Esophagus muscularis mucosa (tissue), 4 donors: Measurements from ENCODE around the gene CCT3.

Experiments
- EP300 ChIP-seq: sonication (generic); formaldehyde crosslinking; IDR thresholded peaks from one replicate; pipeline ENCODE4 v1.6.1; 2017; ENCODE audit warnings: antibody characterized with exemption
- POLR2A ChIP-seq: fragments of 450-650 bp; IDR thresholded peaks from one replicate; pipeline ENCODE4 v1.6.1; 2017; ENCODE audit warnings: antibody characterized with exemption, moderate library complexity, mild to moderate bottlenecking, low read depth
- POLR2AphosphoS5 ChIP-seq, 2 donors: sonication (generic); formaldehyde crosslinking; IDR thresholded peaks; one replicate each; pipeline ENCODE4 v1.6.1; 2017; ENCODE audit warnings: antibody characterized with exemption in 2 of 2
- TF ChIP-seq, protein P1 (sequence below), 3 experiments: fragments of 200-600 bp in 2 of 3; fragments of 450-650 bp in 1 of 3; sonication (generic) in 2 of 3; IDR thresholded peaks; one replicate each; pipeline ENCODE4 v1.5.1; 2017 to 2019; ENCODE audit warnings: antibody characterized with exemption in 3 of 3, mild to moderate bottlenecking in 2 of 3, moderate library complexity in 1 of 3

DNA sequence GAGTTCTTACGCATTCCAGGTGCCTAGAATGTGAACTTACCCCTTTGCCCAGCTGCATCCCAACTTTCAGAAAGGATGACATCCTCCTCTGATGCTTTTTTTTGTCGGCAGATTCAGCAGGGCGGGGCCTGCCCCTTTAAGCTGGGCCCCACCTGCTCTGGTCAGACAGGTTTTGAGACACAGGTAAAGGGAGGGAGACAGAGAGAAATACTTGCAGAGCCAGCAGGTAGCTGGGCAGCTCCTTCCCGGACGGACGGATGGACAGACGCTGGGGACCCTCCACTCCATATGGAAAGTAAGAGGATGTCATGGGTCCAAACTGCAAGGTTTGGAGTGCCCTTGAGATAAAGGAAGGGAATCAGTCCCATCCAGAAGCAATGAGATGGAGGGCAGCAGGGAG is 54.0 kb downstream of the CCT3 start, which contains the start of gene TMEM79:
- TF ChIP-seq, protein P1, sequence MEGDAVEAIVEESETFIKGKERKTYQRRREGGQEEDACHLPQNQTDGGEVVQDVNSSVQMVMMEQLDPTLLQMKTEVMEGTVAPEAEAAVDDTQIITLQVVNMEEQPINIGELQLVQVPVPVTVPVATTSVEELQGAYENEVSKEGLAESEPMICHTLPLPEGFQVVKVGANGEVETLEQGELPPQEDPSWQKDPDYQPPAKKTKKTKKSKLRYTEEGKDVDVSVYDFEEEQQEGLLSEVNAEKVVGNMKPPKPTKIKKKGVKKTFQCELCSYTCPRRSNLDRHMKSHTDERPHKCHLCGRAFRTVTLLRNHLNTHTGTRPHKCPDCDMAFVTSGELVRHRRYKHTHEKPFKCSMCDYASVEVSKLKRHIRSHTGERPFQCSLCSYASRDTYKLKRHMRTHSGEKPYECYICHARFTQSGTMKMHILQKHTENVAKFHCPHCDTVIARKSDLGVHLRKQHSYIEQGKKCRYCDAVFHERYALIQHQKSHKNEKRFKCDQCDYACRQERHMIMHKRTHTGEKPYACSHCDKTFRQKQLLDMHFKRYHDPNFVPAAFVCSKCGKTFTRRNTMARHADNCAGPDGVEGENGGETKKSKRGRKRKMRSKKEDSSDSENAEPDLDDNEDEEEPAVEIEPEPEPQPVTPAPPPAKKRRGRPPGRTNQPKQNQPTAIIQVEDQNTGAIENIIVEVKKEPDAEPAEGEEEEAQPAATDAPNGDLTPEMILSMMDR (IDR thresholded peaks at IDR 0.05) = no peak
- no peak for TF ChIP-seq POLR2A
- no peak for TF ChIP-seq EP300
- TF ChIP-seq POLR2AphosphoS5 (IDR thresholded peaks at IDR 0.05) = no peak
